C4-2B (cell line): ENCODE results near the gene MAPK8IP3.

Source experiments
- CTCF ChIP-seq: fragments of 450-650 bp; conservative IDR thresholded peaks from 2 replicates; pipeline ENCODE4 v1.5.1; 2017; ENCODE audit warnings: mild to moderate bottlenecking
- ZFX ChIP-seq: fragments of 450-650 bp; IDR thresholded peaks from 2 replicates; pipeline ENCODE4 v1.6.1; 2017

- no peak for TF ChIP-seq CTCF
- TF ChIP-seq ZFX = no peak
Observed at GRCh38 chr16:1789643-1790045, 83.6 kb downstream of the MAPK8IP3 start.
